GM12865 (cell line): ENCODE measurements around the gene OR56B1.

Experiments
- DNase-seq: peaks from one replicate; pipeline ENCODE4 v3.0.0; 2010; ENCODE audit warnings: low read depth
- H3K4me3 ChIP-seq: 2 replicates; pipeline ENCODE4 v1.5.1; 2011; ENCODE audit warnings: mild to moderate bottlenecking, low read depth, low read length, control low read depth
- CTCF ChIP-seq: IDR thresholded peaks from 2 replicates; pipeline ENCODE4 v1.5.1; 2011; ENCODE audit warnings: low read length, control low read depth, low read depth, inconsistent platforms; ENCODE audit not compliant: insufficient read depth; ENCODE audit errors: missing control alignments

The OR56B1 gene

GRCh38 chr11:5694642-5695041, 41.6 kb upstream of the OR56B1 start:
- H3K4me3 ChIP-seq = no peak overlapping the region
- DNase-seq = no peak
- TF ChIP-seq CTCF = no peak

DNA sequence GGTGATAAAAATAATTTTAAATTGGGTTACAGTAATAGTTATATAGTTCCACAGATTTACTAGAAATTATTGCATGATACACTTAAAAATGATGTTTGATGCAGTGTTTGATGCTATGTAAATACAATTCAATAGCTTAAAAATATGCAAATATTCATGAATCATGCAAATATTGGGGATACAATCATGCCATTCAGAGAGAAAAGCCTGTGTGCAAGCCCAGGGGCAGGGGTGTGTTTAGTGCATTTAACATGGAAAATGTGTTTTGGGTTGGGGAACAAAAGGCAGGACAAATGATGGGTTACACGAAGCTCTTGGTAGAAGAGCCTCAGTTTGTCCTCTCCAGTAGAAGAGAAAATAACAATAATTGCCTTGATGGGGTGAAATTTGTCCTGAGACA, 40.7 kb upstream of the OR56B1 start:
- TF ChIP-seq CTCF = no peak

DNA sequence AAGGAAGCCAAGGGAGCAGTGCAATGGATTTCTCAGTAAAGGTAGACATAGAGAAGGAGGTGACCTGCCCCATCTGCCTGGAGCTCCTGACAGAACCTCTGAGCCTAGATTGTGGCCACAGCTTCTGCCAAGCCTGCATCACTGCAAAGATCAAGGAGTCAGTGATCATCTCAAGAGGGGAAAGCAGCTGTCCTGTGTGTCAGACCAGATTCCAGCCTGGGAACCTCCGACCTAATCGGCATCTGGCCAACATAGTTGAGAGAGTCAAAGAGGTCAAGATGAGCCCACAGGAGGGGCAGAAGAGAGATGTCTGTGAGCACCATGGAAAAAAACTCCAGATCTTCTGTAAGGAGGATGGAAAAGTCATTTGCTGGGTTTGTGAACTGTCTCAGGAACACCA, 40.0 kb upstream of the OR56B1 start:
- DNase-seq = no peak
- no peak overlapping the region for H3K4me3 ChIP-seq
- TF ChIP-seq CTCF = no peak

More for the DNA sequence above, 40.7 kb upstream of the OR56B1 start:
- H3K4me3 ChIP-seq = no peak overlapping the region
- no peak for DNase-seq

GRCh38 chr11:5698281-5698680, 38.0 kb upstream of the OR56B1 start:
- DNase-seq = no peak
- no peak for TF ChIP-seq CTCF
- H3K4me3 ChIP-seq = no peak overlapping the region

- no peak for TF ChIP-seq CTCF
These were observed 35.7 kb upstream of the OR56B1 start for GRCh38 chr11:5700421-5701054.

DNA sequence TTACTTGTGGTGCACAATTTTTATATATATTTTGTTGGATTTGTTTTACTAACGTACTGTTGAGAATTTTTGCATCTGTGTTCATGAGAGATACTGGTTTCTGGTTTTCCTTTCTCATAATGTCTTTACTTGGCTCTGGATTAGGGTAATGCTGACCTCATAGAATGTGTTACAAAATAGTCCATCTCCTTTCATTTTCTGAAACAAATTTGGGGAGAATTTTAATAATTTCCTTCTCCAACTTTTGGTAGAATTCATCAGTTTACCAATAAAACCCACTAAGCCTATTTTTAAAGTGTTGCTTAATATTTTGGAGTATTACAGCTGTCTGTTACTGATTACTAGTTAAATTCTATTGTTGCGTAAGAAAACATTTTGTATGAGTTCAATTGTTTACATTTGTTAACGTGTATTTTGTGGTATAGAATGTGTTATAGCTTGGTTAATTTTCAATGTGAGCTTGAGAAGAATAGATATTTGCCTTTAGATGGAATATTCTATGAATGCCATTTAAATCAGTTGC, 35.1 kb upstream of the OR56B1 start:
- TF ChIP-seq CTCF = no peak
- no peak for DNase-seq

More at GRCh38 chr11:5700421-5701054, 35.7 kb upstream of the OR56B1 start:
- no peak for DNase-seq
- no peak overlapping the region for H3K4me3 ChIP-seq

More for the DNA sequence above, 35.1 kb upstream of the OR56B1 start:
- H3K4me3 ChIP-seq = no peak overlapping the region
